ENCODE measurements around the gene RC3H2.
"Not testable (repeated sequence)": the region's sequence is repeated elsewhere in the genome, so short reads cannot be mapped to it uniquely, and the experiment has no call there.

RC3H2 gene

DNA sequence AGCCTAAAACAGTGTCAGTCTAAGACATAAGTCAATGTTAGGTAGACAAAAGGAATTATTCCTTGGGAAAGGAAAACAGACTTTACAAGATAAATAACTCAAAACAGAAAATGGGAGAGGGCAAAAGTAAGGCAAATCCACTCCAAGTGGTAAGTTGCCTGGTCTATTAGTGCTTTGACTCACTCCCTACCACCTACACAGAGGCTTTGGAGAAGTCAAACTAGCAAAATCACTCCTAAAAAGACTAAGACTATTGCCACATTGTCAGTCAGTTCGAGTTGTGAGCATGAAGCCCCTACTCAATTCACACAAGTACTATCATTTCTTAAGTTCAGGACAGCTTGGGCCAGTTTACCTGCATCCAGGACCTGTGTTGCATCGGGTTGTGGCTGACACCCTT, 13.2 kb upstream of the RC3H2 start:
- no peak for DNase-seq (ENCODE audit: low read depth)

DNA sequence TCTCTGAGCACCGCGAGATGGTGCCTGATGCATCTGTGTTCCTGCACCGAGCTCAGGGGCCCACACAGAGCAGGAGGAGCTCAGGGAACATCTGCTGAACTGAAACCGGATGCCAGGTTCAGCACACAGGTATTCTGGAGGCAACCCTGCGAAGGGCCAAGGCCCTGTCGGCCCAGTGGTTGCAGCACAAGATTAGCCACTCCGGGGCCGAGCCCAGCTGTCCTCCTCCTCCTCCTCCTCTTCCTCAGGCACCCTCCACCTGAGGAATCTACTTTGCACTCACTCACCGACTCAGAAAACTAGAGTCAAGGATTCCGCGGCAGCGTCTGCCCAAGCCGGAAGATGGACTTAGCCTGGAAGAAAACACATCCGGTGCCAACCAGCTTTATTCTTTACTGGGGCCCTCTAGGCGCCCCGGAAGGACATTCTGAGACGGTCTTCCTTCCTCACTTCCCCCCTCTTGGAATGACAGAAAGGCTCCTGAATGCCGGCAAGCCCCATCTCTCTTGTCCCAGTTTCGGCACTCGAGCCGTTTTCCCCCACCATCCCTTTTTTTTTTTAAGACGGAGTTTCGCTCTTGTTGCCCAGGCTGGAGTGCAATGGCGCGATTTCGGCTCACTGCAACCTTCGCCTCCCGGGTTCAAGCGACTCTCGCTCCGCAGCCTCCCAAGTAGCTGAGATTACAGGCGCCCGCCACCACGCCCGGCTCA, 8.0 kb upstream of the RC3H2 start, which contains the start of gene ZBTB6:
Gene ZBTB6, minus strand, starts transcription at position 360 of the 710 bp plus-strand sequence. CDS start 1,251 bp downstream, outside the sequence.
- peak; percentile 38 for DNase-seq (ENCODE audit: low read depth)

DNA sequence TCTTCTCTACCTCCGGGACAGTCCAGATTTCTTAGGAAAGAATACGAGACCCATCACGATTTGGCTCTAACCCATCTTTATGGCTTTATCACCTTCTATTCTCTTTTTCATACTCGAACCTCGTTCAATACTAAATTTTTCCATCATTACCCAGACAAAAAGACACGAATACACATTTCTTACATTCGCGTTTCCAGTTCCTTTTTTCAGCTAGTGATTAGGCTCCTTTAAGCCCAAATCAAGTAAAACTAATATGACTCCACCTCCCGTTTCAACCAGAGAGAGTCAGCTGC, 7.5 kb upstream of the RC3H2 start:
- DNase-seq (ENCODE audit: low read depth), result no peak

DNA sequence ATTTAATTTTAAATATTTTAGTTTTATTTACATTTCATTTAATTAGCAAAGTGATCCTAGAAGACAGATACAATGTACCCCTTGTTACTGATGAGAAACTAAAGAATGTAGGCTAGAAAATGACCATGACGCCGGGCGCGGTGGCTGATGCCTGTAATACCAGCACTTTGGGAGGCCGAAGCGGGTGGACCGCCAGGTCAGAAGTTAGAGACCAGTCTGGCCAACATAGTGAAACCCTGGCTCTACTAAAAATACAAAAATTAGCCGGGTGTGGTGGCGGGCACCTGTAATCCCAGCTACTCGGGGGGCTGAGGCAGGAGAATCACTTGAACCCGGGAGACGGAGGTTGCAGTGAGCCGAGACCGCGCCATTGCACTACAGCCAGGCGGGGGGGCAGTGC, 963 bp upstream of the RC3H2 start:
- DNase-seq (ENCODE audit: low read depth), result not testable (repeated sequence)

DNA sequence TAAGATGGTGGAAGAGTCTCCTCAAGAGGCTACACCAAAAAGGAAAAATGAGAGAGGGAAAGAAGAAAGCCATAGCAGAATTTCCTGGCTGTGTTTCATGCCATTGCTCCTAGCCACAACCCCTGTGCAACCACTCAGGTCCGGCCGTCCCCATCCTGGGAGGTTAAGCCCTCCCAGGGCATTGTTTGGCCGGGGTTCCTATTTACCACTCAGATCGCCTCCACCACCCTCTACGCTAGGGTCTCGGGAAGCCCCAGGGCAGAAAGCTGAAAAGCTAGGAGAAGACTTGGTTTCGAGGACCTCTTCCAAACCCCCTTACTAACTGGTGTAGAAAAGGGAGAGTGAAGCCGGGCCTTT, 715 bp downstream of the RC3H2 start:
- DNase-seq (ENCODE audit: low read depth), result peak; percentile 6

DNA sequence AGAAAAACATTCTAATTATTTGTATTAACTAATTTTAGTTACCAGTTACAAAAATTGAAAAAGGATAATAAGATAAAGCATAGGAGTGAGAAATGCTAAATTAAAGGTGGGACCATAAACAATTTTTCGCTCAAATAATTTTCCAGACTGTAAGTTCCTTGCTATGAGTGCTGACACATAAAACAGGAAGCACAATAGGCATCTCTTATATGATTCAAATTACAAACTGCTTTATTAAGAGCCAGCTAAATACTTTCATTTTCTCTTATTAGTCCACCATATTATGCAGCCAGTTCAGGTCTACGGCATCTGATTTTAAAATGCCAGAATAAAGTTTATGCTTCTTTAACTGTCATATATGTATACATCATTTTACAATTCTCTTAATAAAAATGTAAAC, 4.4 kb downstream of the RC3H2 start:
- no peak for DNase-seq (ENCODE audit: low read depth)

DNA sequence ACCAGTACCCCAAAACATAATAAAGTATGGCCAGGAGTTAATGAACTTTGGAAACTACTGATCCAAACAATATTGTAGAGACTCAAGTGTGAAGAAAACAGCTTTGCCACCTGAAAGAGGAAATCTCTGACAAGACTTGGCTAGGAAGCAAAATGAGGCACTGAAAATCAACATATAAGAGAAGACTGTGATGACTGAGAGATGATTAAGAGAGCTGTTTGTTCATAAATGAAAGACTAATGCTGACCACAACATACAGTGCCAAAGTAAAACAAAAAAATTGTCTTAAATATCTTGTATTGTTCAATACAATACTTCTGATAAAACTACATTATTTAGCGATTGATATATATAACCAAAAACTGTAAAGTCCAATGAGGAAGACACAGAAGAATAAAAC, 7.2 kb downstream of the RC3H2 start:
- no peak for DNase-seq (ENCODE audit: low read depth)

DNA sequence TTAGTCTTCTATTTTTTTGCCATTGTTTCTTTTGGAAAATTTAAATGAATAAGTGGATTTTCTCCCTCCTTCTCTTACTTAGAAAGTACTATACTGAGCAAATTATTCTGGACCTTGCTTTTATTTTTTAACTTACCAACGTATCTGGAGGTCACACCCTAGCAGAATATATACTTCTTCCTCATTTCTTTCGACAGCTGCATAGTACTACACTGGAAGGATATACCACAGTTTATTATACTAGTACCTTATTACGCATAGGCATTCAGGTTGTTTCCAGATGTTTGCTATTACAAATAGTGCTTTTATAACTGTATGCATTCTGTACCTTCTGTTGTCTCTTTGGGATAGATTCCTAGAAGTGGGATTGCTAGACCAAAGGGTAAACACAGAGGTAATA, 16.7 kb downstream of the RC3H2 start:
- no peak for DNase-seq (ENCODE audit: low read depth)

DNA sequence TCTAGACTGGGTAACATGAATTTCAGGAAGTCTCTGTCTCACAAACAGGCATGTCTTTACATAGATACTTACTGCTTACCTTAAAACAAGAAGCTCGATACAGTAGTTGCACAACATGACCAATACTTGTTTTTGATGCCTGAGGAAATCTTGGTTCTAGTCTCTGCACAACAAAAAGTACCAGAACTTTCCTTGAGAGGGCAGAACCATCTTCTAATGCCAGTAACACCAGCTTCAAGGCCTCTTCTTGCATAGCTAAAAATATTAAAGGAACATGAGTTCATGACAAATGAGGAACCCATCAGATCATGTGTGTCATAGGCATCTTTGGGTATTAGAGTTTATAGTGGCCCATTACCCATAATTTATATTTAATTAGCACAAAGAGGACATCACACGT, 22.0 kb downstream of the RC3H2 start:
- no peak for DNase-seq (ENCODE audit: low read depth)

DNA sequence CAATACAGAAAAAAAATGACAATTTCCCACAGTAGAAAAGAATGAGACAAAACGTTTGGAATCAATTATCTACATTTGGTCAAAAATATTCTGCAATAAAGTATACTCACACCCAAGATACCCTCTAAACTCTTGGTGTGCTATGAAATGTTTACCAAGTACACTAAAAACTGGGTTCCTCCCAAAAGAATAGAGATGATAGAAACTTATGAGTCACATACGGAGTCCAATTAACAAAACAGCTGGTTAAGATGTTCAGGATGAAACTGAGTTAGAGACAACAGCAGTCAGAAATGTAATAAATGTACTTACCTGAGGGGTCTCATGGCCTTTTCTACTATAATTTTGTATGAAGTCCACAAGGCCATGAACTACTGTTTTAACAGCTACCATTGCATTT, 25.7 kb downstream of the RC3H2 start:
- DNase-seq (ENCODE audit: low read depth), result no peak

DNA sequence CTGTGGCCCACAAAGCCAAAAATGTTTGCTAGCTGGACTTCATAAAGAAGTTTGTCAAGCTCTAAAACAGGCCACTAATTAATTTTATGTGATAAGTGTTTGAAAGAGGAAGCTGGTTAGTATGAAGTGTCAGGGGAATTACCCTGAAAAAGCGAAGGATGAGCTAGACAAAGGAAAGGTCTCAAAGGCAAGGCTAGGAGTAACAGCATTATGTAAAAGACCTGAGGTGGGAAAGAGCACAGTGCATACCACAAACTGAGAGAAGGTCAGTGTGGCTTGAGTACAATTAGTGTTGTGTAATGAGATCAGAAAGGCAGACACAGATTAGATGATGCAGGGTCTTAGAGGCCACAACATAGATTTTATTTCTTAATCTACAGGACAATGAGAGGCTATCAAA, 29.6 kb downstream of the RC3H2 start:
- no peak for DNase-seq (ENCODE audit: low read depth)

DNA sequence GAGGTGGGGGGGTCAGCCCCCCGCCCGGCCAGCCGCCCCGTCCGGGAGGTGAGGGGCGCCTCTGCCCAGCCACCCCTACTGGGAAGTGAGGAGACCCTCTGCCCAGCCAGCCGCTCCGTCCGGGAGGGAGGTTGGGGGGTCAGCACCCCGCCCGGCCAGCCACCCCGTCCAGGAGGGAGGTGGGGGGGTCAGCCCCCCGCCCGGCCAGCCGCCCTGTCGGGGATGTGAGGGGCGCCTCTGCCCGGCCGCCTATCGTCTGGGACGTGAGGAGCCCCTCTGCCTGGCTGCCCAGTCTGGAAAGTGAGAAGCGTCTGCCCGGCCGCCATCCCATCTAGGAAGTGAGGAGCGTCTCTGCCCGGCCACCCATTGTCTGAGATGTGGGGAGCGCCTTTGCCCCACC, 37.9 kb downstream of the RC3H2 start:
- not testable (repeated sequence) for DNase-seq (ENCODE audit: low read depth)

DNA sequence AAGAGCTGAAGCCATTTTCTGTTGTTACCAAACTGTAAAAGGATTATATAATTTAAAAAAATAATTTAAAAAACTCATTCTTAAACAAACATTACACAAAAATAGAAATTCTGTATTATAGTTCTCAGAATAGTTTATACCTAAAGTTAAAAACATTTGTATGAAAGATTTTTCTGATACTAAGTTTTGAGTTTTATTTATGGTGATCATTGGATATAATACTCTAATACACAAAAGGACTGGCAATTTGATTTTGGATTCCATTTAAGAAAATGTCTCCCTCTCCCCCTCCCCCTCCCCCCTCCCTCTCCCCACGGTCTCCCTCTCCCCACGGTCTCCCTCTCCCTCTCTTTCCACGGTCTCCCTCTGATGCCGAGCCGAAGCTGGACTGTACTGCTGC, 39.1 kb downstream of the RC3H2 start:
- DNase-seq (ENCODE audit: low read depth), result no peak

DNA sequence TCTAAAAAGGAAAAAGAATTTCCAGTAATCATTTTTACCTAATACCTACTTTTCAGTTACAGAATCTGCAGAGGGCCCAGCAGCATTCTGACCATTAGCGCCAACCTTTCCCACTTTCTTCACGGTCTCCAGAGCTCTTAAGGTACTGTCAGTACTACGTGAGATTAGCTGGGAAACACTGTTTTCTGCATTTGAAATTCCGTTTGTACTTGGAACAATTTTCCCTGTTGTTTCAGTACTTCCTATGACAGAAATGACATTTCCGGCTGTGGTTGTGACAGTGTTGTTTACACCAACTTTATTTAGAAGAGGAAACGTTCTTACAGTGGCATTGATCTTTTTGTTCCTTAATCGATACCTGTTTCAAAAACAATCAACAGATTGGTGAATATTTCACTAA, 39.9 kb downstream of the RC3H2 start:
- no peak for DNase-seq (ENCODE audit: low read depth)

DNA sequence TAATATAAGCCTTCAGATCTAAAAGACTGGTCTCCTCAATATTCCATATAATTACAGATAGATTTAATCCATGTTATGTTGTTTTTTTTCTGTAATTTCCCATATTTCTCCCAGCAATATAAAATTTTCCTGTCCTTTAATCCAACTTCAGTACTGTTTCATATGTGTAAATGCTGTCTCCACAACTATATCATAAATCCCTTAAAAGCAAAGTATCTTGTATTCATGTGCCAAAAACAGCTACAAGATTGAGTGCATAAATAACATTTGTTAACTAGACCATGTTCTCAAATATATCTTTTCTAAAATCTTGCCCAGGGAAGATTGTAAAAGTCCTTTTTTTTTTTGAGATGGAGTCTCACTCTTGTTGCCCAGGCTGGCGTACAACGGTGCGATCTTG, 41.8 kb downstream of the RC3H2 start:
- DNase-seq (ENCODE audit: low read depth), result no peak

DNA sequence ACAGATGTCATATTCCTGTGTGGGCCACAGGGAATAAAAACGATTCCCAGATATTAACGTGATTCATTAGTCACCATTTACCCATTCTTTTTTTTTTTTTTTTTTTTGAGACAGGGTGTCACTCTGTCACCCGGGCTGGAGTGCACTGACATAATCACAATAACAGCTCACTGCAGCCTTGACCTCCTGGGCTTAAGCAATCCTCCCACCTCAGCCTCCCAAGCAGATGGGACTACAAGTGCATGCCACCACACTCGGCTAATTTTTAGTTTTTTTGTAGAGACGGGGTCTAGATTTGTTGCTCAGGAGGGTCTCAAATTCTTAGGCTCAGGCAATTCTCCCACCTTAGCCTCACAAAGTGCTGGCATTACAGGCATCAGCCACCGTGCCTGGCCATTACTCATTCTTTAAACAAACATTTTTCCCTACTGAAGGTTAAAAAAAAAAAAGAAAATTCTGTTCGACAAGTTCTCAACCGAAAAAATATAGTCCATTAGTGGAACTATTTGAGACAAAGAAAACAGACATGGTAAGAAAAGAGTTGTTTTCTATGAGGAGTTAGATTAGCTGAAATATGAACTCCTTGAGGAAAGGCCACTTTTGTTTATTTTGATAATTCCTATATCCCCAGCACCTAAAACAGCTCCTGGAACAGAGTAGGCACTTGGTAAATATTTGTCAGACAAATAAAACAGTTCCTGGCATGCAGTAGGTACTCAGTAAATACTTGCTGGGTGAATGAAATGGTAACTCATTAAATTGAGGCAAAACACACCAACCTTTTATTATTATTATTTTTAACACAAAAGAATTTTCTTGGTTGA, 44.6 kb downstream of the RC3H2 start:
- DNase-seq (ENCODE audit: low read depth), result no peak

DNA sequence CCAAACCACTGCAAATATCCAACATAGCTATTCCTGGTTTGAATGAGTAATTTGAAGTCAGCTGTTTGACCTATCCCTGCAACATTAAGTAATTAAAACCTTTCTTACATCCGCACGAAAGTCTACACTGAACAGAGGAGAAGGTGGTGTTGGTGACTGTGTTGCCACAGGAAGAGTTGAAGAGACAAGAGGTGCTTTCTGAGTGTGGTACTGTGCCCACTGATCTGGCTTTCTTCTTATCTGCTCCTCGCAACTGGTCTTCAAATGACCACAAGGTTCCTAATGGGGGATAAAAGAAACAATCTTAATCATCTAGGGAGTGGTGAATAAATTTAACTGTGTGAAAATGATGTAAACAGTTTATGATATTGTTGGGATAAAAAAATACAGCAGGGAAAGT, 47.3 kb downstream of the RC3H2 start:
- no peak for DNase-seq (ENCODE audit: low read depth)

DNA sequence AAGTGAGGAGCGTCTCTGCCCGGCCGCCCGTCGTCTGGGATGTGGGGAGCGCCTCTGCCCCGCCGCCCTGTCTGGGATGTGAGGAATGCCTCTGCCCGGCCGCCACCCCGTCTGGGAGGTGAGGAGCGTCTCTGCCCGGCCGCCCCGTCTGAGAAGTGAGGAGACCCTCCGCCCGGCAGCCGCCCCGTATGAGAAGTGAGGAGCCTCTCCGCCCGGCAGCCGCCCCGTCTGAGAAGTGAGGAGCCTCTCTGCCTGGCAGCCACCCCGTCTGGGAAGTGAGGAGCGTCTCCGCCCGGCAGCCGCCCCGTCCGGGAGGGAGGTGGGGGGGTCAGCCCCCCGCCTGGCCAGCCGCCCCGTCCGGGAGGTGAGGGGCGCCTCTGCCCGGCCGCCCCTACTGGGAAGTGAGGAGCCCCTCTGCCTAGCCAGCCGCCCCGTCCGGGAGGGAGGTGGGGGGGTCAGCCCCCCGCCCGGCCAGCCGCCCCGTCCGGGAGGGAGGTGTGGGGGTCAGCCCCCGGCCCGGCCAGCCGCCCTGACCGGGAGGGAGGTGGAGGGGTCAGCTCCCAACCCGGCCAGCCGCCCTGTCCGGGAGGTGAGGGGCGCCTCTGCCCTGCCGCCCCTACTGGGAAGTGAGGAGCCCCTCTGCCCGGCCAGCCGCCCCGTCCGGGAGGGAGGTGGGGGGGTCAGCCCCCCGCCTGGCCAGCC, 52.9 kb downstream of the RC3H2 start:
- DNase-seq (ENCODE audit: low read depth), result not testable (repeated sequence)

DNA sequence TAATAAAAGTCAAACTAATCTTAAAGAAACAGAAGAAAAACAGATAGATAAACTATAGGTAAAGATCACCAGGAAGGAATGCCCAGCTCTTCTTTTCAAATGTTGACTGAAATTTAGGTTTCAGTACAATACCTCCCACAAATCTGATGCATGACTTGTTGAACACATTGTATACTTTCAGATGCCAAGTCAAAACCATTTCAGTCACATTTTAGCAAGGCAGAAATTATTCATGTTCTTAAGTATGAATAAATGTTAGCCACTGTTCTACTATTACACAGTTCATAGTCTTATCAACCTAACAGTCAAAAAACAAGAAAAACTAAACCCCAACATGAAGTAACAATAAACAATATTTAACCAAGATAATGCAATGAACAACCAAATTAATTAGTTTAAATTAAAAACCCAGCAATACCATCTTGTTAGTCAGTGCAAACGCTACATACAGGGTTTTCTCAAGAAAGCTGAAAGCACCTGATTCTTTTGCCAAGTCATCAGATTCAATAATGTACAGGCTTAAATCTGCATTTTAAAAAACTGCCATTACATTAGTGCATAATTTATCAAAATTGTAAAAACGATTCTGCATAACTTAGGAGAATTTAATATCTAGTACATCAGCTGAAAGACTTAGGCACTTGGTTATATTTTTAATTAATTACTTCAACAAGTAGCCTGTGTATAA, 56.8 kb downstream of the RC3H2 start:
- DNase-seq (ENCODE audit: low read depth), result no peak

DNA sequence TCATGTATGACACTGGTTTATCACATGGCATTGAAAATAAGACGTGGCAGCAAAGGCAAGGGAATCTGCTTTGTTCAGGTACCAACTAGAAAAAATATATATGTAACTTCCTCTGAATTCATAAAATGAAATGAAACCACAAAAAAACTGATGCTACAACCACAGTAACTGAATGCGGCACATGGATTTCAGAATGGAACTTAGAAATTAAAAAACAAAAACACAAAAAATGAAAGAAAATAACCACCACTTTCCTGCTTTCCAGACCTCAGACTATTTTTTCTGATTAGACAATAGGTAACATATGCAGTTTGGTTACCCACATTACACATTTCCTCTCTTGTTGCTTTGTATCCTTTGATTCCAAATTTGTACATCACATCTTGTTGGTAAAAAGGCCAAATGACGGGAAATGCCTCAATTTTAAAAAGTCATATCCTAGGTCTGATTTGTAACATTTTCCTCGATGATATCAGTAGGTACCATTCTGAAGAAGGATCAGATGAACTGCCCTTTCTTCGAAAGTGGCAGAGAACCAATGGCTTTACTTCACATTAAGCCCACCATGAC, 58.7 kb downstream of the RC3H2 start:
- no peak for DNase-seq (ENCODE audit: low read depth)

DNA sequence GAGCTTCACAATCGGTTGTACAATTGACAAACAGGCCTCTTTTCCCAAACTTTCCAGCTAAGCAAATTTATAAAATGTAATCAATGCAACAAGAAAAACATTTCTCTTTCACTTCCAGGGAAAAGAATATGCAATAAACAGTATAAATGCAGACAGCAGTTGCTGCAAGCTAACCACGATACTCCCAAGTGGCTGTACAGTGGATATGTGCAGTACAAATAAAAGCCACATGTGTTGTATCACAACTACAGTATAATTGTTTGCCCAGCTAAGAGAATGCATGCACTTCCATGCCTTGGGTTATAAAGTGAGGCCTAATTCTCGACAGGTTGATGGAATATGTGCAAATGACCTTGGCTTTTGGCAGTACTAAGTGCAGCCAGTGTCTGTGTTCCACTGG, 60.0 kb downstream of the RC3H2 start:
- DNase-seq (ENCODE audit: low read depth), result no peak

DNA sequence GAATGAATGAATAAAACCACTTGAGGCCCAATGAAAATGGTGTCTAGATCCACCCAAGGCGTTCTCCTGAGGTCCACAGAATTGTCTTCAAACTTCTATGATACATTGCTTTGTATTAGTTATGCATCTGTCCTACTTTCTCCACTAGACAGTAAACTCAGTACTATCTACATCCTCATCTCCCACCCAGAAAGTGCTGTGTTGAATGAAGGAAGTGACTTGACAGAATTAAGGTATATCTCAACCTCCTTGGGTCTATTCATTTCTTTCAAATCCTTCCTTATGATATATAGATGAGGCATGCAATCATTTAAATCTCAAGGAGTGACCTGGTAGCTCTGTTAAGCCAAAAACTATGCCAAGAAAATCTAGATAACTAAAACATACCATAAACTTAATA, 61.0 kb downstream of the RC3H2 start:
- no peak for DNase-seq (ENCODE audit: low read depth)

All from activated T-cell treated with anti-CD3 and anti-CD28 coated beads for 1 hour (primary cell).